Fibroblast of villous mesenchyme (primary cell): ENCODE measurements around the gene RGS19. TPM values are rescaled to one million over a fixed set of nuclear protein-coding genes. Genes with fewer than 3 reads are reported as not detected.

Source experiments
- DNase-seq: peaks from one replicate; pipeline ENCODE4 v3.0.0-alpha.2; 2010; ENCODE audit warnings: low read depth
- H3K4me3 ChIP-seq: 2 replicates; pipeline ENCODE4 v1.5.1; 2011; ENCODE audit warnings: low read depth, mild to moderate bottlenecking, low read length
- total RNA-seq: library from RNA; depleted of rRNA; stranded (reverse); fragments of >200 nt; gene quantifications from 2 replicates; pipeline ENCODE4 v1.2.3, GENCODE V29; 2012
- TF ChIP-seq, protein P1 (sequence below): IDR thresholded peaks from 2 replicates; pipeline ENCODE4 v1.5.1; 2012; ENCODE audit warnings: low read depth, mild to moderate bottlenecking, low read length; ENCODE audit not compliant: insufficient read depth

RGS19 gene
- total RNA-seq, 1 donor: 13.0 TPM

DNA sequence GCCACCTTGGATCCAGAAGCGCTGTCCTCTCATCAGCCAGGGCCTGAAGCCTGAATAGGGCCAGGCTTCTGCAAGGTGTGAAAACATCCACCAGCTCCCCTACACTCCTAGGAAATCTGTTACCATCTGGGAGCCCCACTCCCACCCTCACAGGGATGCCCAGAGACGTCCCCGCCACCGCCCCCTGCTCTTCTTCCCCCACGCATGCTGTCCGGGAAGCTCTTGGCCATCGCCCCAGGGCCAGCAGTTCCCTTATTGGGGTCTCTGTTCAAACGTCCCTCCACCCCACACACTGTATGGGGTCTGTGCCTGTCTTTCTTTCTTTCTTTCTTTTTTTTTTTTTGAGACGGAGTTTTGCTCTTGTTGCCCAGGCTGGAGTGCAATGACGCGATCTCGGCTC is 3.8 kb downstream of the RGS19 start:
- TF ChIP-seq, protein P1, sequence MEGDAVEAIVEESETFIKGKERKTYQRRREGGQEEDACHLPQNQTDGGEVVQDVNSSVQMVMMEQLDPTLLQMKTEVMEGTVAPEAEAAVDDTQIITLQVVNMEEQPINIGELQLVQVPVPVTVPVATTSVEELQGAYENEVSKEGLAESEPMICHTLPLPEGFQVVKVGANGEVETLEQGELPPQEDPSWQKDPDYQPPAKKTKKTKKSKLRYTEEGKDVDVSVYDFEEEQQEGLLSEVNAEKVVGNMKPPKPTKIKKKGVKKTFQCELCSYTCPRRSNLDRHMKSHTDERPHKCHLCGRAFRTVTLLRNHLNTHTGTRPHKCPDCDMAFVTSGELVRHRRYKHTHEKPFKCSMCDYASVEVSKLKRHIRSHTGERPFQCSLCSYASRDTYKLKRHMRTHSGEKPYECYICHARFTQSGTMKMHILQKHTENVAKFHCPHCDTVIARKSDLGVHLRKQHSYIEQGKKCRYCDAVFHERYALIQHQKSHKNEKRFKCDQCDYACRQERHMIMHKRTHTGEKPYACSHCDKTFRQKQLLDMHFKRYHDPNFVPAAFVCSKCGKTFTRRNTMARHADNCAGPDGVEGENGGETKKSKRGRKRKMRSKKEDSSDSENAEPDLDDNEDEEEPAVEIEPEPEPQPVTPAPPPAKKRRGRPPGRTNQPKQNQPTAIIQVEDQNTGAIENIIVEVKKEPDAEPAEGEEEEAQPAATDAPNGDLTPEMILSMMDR: no peak
- DNase-seq: no peak
- H3K4me3 ChIP-seq: no peak overlapping the region

- DNase-seq: no peak
- TF ChIP-seq, protein P1: no peak
- no peak overlapping the region for H3K4me3 ChIP-seq
Observed at GRCh38 chr20:64074963-64075362, 4.4 kb downstream of the RGS19 start.

DNA sequence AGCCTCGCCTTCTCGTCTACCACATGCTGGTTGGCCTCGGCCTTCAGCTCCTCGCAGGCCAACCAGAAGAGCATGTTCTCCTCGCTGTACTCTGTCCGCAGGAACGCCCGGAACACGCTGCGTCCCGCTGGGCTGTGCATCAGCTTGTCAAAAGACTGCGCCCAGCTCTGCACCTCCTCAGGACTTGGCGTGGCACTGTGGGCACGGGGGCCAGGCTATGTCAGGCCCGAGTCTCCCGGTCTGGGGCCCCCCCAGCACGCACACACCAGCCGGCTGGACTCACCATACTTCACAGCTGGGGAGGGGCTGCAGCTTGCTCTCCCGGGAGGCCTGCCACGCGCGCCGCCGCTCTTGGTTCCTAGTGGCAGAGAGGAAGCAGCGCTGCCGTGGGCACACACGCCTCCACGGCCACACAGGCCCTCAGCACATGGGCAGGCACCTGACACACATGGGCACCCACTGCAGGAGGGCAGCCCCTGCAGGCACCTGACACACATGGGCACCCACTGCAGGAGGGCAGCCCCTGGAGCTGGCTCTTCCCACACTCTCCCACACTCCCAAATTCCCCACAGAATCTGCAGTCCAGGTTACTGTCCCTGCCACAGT is 5.0 kb downstream of the RGS19 start:
- no peak overlapping the region for H3K4me3 ChIP-seq
- DNase-seq: no peak
- TF ChIP-seq, protein P1: no peak

DNA sequence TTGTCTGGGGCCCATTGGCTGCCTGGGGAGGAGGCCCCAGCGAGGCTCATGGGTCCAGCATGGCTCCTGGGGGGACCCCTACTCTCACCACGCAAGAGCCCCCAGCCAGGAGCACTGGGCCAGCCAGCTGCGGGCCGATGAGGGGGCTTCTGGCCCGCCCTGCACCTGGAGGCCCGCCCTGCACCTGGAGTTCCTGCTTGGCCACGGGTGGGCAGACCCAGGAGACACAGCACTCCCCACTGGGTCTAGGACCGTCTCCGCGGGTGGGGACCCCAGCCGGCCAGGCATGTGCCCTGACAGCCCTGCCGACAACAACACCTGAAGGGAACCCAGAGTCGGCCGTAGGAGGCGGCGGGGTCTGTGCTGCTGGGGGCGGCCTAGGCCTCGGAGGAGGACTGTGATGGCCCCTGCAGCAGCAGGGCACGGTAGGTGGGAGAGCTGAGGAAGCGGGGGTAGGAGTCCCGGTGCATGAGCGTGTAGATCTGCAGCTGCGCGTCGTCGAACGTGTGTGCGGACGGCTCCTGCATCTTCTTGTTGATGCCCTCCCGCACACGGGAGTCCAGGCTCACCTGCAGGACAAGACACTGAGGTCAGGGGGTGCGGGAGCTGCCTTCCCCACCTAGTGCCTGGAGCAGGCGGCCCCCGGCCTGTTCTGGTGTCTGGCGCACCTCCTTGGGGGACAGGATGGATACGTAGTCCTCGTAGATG is 5.7 kb downstream of the RGS19 start:
- TF ChIP-seq, protein P1: no peak
- no peak for DNase-seq
- H3K4me3 ChIP-seq: no peak overlapping the region

- H3K4me3 ChIP-seq: no peak overlapping the region
- no peak for DNase-seq
- TF ChIP-seq, protein P1: no peak
Observed at GRCh38 chr20:64072498-64073063, 6.7 kb downstream of the RGS19 start.

GRCh38 chr20:64071341-64072332 is 7.7 kb downstream of the RGS19 start:
- no peak for DNase-seq
- TF ChIP-seq, protein P1: no peak
- H3K4me3 ChIP-seq: no peak overlapping the region
